Measurements from ENCODE around the gene ZNF804A. TPM values are rescaled to one million over a fixed set of nuclear protein-coding genes. Genes with fewer than 3 reads are reported as not detected.

ZNF804A gene
- total and polyA plus RNA-seq, 2 of the 4 experiments (the other 2 are of a cell fraction) = 2.2 to 2.7 TPM

DNA sequence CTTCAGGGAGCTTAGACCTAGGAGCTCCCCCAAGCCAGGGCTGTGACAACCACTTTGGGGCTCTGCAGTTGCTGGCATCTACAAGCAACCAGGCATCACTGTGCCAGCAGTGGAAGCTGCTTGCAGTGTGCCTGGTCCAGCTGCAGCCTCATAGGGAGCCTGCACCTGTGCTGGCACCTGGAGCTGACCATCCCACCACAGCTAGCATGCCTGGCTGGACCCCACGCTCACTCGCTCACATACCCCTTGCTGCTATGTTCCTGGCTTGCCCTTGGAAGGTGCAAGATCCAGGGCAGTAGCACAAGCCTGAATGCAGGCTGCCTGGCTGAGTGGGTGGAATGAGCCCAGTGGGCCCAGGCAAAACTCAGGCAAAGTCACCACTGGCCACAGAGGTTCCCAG lies 82.5 kb downstream of the ZNF804A start:
- Histone ChIP-seq H3K9me3 (ENCODE audit: control insufficient read depth, insufficient read depth, low read length) (no peaks in the 10 kb centered on the region; the same call in 1 of the 2 replicates), H3K18ac (ENCODE audit: low read depth, low read length) (no peak overlapping the region), H3K27ac (ENCODE audit: insufficient read depth, low read length) (no peak overlapping the region), H3K4me2 (ENCODE audit: low read depth, low read length) (no peak overlapping the region), H4K20me1 (ENCODE audit: insufficient read depth, low read length) (no peaks in the 10 kb centered on the region), H4K91ac (ENCODE audit: insufficient read depth, low read depth, low read length) (no peak overlapping the region), H2AK9ac (replicated peaks; ENCODE audit: low read depth, low read length, poor library complexity) (no peak overlapping the region), H2BK120ac (ENCODE audit: low read depth, low read length) (no peak overlapping the region), H2AFZ (replicated peaks; ENCODE audit: low read length, poor library complexity) (no peak overlapping the region), H3K23ac (ENCODE audit: low read depth, low read length) (no peak overlapping the region), H3K4ac (ENCODE audit: low read depth, low read length) (no peak overlapping the region), H2BK15ac (ENCODE audit: low read depth, low read length) (no peak overlapping the region), H3K4me3 (ENCODE audit: insufficient read depth, low read depth, low read length) (no peak overlapping the region), H3K27me3 (ENCODE audit: control insufficient read depth, insufficient read depth, low read length) (no peaks in the 10 kb centered on the region), H3K9me1 (ENCODE audit: insufficient read depth, low read length) (no peaks in the 10 kb centered on the region; the same call in 1 of the 2 replicates), H3K79me1 (ENCODE audit: low read depth in 1 of 2, low read length in 2 of 2) (0 out of 4 replicates have a peak, but pooled peaks cover 0 to 3% of the 10 kb centered on the region in 2 experiments), H2BK20ac (ENCODE audit: low read depth, low read length) (no peak overlapping the region), H3K4me1 (ENCODE audit: control insufficient read depth, insufficient read depth, low read length) (no peaks in the 10 kb centered on the region), H4K8ac (ENCODE audit: low read depth in 2 of 2, low read length in 2 of 2) (no peak overlapping the region), H2BK5ac (ENCODE audit: low read depth, low read length, poor library complexity, severe bottlenecking) (no peak overlapping the region), H3K9ac (ENCODE audit: low read depth, low read length) (no peak overlapping the region), H3K56ac (ENCODE audit: extremely low read depth, insufficient read depth, low read length) (no peak overlapping the region), H2AK5ac (ENCODE audit: low read depth, low read length) (no peak overlapping the region), H4K5ac (ENCODE audit: low read depth, low read length) (no peak overlapping the region), H3K36me3 (ENCODE audit: control insufficient read depth, insufficient read depth, low read length) (no peaks in the 10 kb centered on the region), H3K14ac (replicated peaks; ENCODE audit: low read depth, low read length) (no peak overlapping the region)
- TF ChIP-seq USF2 (IDR thresholded peaks at IDR 0.05; ENCODE audit: low read depth, low read length) (no peak), MAZ (IDR thresholded peaks at IDR 0.05; ENCODE audit: borderline replicate concordance, low read depth, low read length) (no peak), MXI1 (IDR thresholded peaks at IDR 0.05; ENCODE audit: borderline replicate concordance, low read depth, low read length) (no peak), RCOR1 (IDR thresholded peaks at IDR 0.05; ENCODE audit: insufficient replicate concordance, low read length) (no peak)
- ChIA-PET POLR2A (ENCODE audit: unreplicated experiment) (no interaction called here), CTCF (no interaction called here)
- DNase-seq (no peak), ATAC-seq (ENCODE audit: low read depth) (no peak)
- 100% methylated on average over 2 of the region's 2 CpGs; no CpG with 5 or more reads in 1 of the 2 experiments for WGBS, 2 experiments (ENCODE audit: extremely low coverage in 2 of 2, insufficient read length in 1 of 2)
- dilution Hi-C loops (cut with HindIII; ENCODE audit: low sequenced_read_pairs, unreplicated experiment) (no loop called here), intact Hi-C loops (cut with micrococcal nuclease) (no loop called here), in situ Hi-C loops (cut with MboI; ENCODE audit: low sequenced_read_pairs) (no loop called here)
- BruUV-seq (replicated peaks) = no TSS peak
